ENCODE measurements around the gene RAB10.

- TF ChIP-seq POLR2A (IDR thresholded peaks at IDR 0.05; ENCODE audit: low read length) (no peak), GATA1 (IDR thresholded peaks at IDR 0.05; ENCODE audit: low read depth, low read length) (no peak)
Measured at GRCh38 chr2:25996844-25997243, 37.0 kb upstream of the RAB10 start.
